NCI-H446 (cell line): ENCODE results near the gene SMOC2.

ENCODE experiments used
- DNase-seq, 2 experiments: peaks; one replicate each; lab custom pipeline; 2025; lab: John Stamatoyannopoulos, UW

Gene SMOC2

DNA sequence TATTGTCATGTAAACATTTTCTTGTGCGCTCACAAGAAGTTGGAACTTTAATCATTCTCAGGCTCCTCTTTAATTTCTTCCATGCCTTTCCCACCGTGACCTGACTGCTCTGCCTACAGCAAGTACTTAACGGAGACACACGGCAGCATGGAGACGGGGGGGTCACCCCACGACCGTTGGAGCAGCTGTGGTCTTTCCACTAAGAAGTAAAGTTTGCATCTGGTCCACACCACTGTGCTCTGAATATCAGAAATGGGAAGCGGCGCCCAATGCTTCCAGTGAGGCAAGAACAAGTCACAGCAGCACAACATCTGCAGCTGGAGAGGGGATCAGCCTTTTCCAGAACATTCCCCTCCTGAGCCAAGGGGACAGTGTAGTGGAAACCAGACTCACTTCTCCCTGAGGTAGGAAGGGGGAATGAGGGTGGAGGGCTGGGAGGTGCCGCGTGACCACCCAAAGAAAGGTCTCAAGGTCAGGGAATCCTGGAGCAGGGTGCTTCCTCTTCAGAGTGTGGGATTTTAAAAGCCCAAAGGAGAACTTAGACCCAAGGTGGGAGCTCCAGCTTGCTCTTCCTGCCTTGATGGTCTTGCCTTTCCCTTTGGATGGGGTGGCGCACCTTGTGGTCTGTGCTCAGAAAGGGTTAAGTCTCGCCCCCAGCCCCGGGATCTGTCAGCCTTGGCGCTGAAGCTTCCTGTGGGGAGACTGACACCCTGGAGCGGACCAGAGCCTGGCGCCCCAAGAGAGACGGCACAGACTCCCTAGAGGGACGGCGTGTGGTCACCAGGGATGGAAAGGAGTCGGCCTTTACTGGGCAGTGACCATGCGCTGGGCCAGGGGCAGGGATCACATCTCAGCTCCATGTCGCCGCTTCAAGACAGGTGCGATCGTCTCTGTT, 25.6 kb upstream of the SMOC2 start:
- DNase-seq = no peak

GRCh38 chr6:168415993-168416530, 24.9 kb upstream of the SMOC2 start:
- DNase-seq = no peak

GRCh38 chr6:168416531-168416930, 24.5 kb upstream of the SMOC2 start:
- no peak for DNase-seq

DNA sequence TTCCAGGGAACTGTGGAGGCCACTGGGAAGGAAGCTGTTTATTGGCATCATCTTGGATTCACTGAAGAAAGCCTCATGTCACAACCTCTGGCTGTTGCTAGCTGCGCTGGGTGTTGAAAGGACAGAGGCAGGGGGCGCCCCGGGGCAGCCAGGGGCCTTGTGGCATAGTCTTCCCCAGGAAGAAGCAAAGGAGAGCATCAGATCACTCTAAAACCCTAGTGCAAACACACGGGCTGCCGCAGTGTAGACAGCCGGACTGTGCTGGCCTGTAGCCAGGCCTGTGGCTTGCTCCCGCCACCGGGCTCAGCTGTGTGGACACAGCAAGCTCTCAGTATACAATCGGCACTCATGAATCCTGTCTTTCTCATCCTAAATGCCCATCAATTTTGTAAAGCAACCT, 23.8 kb upstream of the SMOC2 start:
- no peak for DNase-seq

DNA sequence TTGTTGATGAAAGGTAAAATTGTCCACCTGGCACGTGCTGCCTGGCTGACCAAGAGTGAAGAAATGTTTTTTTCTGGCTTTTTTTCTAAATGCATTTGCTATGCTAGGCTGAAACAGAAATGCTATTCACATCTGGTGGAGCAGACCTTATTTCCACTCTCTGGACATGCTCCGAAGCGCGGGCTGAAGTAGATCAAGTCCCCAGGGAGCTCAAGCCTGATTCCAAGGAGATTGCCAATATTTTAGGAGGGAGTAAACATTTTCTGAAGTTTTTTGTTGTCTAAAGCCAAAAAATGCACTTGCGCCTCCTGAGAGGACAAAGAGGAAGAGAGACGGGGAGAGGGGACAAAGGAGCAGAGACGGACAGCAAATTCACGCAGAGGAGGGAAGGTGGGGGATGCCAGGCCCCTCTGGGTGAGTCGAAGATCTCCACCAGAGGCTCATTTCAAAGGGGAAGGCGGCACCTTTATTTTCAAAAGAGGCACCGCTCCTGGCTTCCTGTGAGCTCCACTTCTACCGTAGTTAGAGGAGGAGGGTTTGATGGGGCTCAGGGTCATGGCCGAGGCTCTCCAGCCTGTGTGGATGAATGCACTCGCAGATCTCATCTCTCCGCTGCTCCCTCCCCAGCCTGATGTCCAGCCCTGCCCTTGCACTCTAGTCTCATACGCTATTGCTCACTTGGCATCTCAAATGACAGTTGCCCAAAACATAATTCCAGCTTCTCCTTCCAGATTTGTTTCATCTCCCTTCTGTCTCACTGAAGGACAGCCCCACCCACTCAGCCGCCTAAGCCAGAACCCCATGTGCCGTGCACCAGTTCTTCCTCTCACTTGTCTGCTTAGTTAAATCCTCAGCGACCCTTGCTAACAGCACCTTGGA, 23.1 kb upstream of the SMOC2 start:
- no peak for DNase-seq

DNA sequence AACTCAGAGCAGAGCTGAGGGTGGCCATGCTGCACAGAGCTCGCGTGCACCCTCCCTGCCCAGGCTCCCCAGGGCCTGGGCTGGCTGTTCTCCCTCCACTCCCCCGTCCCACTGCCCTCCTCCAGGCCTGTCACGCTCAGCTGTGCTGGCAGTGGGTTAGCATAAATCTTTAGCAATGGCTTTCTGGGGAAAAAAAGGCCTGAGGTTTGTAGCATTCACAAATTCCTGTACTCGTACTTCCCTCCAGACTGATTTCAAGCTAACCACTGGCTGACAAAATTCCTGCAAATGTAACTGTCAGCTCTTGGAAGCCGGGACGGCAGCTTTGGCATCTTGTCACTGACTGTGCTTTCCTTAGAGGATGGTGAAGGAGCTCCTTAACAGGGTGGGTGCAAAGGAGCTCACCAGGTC, 22.3 kb upstream of the SMOC2 start:
- DNase-seq = no peak

DNA sequence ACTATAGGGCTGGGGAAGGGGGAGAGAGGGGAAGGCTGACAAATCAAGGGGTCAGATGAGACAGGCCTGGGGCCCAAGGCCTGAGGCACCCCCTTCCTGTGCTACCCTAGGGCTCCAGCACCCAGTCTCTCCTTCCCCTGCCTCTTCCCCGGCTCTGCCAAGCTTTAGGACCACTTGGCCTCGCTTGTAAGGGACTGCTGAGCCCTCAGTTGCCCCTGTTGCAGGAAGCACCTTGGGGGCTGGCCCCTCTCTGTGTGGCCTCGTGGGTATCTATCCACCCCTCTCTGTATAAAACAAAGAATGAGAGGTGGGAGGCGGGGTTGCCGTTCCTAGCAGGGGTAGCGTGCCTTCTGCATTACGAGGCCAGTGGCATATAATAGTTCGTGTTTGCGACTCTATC, 21.4 kb upstream of the SMOC2 start:
- DNase-seq = no peak

DNA sequence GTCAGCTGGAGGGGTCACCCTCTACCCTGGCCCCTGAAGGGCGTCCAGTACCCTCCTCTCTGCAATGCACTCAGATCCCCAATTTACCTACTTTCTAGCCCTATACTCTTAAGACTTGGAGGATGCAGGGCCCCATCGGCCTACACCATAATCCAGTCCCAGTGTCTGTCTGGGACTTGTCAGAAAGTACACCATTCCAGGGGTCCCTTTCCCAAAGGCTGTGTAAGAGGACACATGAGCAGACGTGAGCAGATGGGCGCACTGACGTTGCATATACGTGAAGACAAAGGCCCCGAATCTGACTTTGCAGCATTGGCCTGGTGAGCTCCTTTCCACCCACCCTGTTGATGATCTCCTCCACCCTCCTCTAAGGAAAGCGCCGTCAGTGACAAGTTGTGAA, 20.9 kb upstream of the SMOC2 start:
- DNase-seq = no peak

GRCh38 chr6:168420706-168421105, 20.3 kb upstream of the SMOC2 start:
- DNase-seq = no peak

GRCh38 chr6:168427184-168427583, 13.8 kb upstream of the SMOC2 start:
- DNase-seq = no peak

DNA sequence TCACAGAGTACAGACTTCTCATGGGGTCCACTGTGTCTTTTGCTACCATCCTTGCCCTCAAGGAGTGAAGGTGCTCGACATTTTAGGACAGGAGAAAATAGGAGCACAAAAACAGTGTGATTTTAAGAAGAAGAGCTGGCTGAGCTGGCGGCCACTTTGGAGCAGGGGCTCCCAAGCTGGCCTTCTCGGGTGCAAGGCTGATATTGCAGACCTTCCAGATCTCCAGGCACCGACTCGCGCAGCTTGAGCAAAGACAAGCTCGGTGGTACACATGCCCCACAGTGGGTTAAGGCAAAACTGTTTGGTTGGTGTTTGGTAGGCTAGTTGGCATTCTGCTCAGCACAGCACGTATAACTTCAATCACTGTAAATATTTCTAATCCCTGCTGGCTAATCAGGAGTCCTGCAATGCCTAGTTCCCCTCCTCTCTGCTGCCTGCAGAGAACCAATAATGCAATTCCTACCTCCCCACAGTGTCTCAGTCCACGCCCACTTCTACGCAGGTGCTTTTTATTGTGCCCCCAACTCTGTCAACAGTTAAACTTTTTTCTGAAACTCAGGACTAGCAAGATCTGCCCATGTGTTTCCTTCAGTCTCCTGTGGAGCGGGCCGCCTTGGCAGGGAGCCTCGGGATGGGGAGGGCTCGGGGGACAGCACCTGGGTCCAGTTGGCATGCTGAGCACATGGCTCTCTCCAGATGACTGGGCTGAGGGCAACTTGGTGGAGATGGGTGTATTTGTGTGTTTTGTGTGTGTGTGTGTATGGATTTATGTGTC, 12.7 kb upstream of the SMOC2 start:
- no peak for DNase-seq

DNA sequence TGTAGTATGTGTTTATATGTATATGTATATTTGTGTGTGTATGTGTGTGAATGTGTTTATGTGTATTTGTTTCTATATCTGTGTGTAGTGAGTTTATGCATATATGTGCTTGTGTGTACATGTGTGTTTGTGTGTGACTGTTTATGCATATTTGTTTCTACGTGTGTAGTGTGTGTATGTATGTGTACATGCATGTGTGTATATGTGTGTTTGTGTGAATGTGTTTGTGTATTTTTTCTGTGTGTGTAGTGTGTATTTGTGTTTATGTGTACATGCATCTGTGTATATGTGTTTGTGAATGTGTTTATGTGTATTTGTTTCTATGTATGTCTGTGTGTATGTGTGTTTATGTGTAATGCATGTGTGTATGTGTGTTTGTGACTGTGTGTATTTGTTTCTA, 12.1 kb upstream of the SMOC2 start:
- DNase-seq = no peak

DNA sequence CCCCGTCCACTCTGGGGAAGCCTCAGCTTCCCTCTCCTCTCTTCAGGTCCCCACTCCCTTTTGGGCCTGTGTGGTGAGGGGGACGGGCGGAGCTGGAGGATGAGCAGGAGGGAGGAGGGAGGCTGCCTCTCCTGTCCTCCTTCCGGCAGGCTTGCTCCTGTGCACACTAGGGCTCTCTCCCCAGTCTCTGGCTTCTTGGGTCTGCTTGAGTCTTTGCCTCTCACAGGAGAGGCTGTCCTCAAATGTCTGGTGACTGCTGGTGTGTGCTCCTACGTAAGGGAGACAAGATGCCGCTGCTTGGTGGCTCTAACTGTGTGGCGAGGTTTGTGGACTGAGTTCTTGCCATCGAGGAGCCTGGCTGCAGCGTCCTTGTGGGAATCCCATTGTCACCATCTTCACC, 8.8 kb upstream of the SMOC2 start:
- DNase-seq = no peak

DNA sequence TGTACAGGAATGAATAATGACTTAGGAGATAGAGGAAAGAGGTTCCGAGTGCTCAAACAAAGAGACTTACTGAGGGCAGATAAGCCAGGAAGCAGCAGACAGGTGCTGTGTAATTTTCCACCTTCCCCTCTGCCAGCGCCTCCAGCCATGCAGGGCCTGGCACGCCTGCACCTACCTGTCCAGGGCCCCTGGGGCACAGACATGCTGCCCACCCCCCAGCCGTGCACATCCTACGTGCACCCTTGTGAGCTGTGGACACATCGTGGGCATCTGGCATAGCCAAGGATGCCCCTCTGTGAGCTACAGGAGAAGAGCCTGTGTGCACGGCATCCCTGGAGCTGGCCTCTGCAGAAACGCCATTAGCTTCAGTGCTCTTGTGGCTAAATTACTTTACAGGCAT, 7.1 kb upstream of the SMOC2 start:
- no peak for DNase-seq

DNA sequence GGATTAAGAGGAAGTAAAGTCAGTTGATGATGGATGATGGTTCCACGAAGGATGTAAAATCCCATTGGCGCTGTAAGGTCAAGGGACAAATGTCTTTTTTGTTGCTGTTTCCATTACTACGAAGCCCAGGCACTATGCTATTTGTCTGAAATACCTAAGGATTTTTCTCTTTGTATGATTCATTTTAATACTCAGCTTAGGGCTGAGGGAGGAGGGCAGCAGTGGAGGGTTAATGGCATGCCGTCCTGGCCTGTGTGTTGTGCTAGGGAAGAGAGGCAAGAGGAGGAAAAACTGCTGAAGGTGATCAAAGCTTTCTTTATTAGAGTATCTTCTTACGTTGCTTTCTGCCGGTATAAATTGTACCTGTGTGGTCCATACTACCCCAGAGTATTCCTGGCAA, 6.5 kb upstream of the SMOC2 start:
- no peak for DNase-seq

- DNase-seq = no peak
Measured at GRCh38 chr6:168437751-168438150, 3.2 kb upstream of the SMOC2 start.

DNA sequence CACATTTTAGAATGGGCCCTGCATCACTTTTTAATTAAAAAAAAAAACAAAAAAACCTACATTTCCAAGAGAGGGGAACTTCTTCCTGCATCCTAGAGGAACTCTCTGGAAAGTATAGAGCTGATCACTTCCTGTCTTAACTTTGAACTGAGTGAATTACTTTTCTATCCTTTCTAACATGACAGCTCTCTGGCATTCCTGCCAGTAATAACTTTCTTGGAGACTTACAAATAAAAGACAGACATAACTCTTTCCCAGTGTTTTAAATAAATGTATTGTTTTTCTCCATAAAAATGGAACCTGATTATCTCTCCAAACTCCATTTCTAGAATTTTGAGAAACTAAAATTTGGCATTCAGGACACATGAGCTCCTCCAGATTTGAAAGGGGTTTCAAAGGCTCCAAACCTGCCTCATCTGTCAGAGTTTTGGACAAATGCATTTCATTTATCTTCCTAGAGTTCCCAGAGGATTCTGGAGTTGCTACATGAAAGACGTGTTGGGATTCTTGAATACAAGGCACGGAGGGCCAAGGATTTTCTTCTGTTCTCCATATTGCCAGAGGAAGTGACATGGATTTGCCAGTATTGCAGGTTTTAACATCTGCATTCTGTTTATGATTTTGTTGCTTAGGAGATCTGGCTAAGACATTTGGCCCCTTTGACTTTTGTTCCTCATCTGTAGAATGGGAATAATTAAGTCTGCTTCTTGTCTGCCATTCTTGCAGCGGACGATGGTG, 2.0 kb upstream of the SMOC2 start:
- no peak for DNase-seq

DNA sequence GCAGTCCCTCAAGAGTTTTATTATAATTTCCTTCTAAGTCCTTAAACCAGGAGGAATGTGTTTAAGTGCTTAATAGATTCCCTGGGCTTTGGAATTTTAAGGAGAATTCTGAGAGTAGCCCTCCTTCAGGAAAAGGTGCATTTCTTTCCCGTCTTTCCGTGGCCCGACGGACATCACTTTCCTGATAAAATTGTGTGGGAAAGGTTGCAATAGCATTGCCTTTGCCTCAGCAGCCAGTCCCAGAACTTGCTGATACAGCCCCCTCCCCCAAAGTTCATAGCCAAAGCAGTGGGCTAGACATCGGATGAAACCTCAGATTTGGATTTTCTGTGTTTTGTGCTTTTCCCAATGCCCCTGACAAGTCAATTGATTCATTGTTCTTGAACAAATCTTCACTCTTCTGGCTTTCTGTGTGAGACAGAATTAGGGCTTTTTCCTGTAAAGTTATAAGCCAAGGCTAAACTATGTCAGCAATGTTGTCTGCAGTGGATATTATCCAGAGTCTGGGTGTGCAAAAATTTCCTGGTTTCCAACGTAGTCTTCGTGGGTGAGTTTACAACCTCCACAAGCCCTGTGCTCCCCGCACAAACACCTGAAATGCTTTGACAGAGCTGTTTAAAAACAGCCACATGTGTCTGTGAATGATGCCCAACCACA, 1.1 kb upstream of the SMOC2 start:
- DNase-seq = no peak

- DNase-seq = no peak
Measured at GRCh38 chr6:168441434-168442391, 729 bp downstream of the SMOC2 start.

DNA sequence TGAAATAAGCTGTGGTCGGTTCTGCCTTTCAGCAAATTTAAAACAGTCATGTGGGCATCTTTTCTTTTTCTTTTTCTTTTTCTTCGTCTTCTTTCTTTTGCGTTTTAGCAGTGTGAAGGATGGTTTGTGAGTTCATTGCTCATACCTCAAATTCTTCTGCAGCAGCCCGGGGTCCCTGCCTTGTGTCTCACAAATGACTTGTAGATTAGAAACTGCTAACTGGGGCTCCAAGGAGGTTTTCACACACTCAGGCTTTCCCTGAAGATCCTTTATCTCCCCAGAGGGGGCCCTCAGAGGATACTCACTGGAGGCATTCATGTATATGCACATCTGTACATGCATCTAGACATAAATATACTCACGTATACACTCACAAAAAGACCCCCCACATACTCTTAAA, 1.7 kb downstream of the SMOC2 start:
- no peak for DNase-seq
